GM12892 (cell line): ENCODE results near the gene NAV2.

Experiments
- POLR2A ChIP-seq: IDR thresholded peaks from 2 replicates; pipeline ENCODE4 v1.6.1; 2011; ENCODE audit warnings: low read depth, low read length, control low read depth
- POLR2AphosphoS5 ChIP-seq: IDR thresholded peaks from 2 replicates; pipeline ENCODE4 v1.6.1; 2011; ENCODE audit warnings: low read depth, low read length, control low read depth
- TAF1 ChIP-seq: IDR thresholded peaks from 2 replicates; pipeline ENCODE4 v1.6.1; 2011; ENCODE audit warnings: low read depth, mild to moderate bottlenecking, control low read depth, low read length, borderline replicate concordance

DNA sequence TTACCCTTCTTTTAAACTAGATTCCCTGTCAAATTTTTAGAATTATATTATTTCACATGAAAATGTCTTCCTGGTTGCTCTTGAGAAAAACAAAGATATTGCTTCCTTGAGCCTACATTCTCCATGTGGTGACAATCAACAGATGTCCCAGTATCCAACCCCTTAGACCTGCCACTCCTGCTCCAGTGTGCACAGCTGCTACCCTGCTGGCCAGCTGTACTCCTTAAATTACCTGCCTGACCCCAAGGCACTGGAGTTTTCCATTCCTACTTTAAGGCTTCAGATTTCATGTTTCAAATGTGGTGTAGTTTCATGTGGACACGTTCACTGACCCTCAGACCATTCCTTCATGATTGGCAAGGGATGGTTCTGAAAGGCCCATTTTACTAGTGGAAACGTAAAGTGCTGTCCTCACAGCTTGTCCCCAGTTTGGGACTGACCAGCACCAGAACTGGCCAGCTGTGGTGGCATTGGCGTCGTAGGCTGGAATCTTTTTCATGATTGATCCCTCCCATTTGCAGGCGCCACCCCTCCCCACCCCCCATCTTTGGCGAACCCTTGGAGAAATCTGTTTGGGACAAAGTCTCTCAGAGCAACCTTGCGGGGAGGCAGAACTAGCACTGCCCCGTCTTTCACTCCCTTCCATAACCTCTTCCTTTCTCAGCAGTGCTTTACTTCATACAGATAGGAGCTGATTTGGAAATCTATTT is 324.1 kb downstream of the NAV2 start:
- TF ChIP-seq POLR2A (no peak), TAF1 (no peak), POLR2AphosphoS5 (no peak)
